ENCODE results near the gene CNTNAP2.

The CNTNAP2 gene

GRCh38 chr7:147885869-147886268 is 1769.3 kb downstream of the CNTNAP2 start:
- Histone ChIP-seq H3K36me3 (ENCODE audit: control insufficient read depth, insufficient read depth, low read length) (no peaks in the 10 kb centered on the region), H3K27ac (ENCODE audit: insufficient read depth, low read depth, low read length, poor library complexity, severe bottlenecking) (no peak overlapping the region), H3K27me3 (ENCODE audit: control insufficient read depth, insufficient read depth, low read length, poor library complexity, severe bottlenecking) (no peaks in the 10 kb centered on the region), H3K4me1 (ENCODE audit: control insufficient read depth, insufficient read depth, low read length) (no peaks in the 10 kb centered on the region), H3K4me3 (ENCODE audit: insufficient read depth, low read depth, low read length) (no peak overlapping the region), H3K9me3 (ENCODE audit: control insufficient read depth, low read length) (no peaks in the 10 kb centered on the region)
- WGBS, 2 experiments = 87 to 88% methylated on average over 5 of the region's 5 CpGs

GRCh38 chr7:147894271-147894670 is 1777.7 kb downstream of the CNTNAP2 start:
- WGBS, 2 experiments = 29 to 33% methylated on average over 4 of the region's 4 CpGs
- Histone ChIP-seq H3K27me3 (ENCODE audit: control insufficient read depth, insufficient read depth, low read length, poor library complexity, severe bottlenecking) (no peaks in the 10 kb centered on the region), H3K36me3 (ENCODE audit: control insufficient read depth, insufficient read depth, low read length) (no peaks in the 10 kb centered on the region), H3K4me1 (ENCODE audit: control insufficient read depth, insufficient read depth, low read length) (no peaks in the 10 kb centered on the region), H3K9me3 (ENCODE audit: control insufficient read depth, low read length) (no peaks in the 10 kb centered on the region), H3K4me3 (ENCODE audit: insufficient read depth, low read depth, low read length) (no peak overlapping the region), H3K27ac (ENCODE audit: insufficient read depth, low read depth, low read length, poor library complexity, severe bottlenecking) (no peak overlapping the region)

GRCh38 chr7:147896121-147896520 is 1779.5 kb downstream of the CNTNAP2 start:
- no peaks in the 10 kb centered on the region for H3K36me3 ChIP-seq (ENCODE audit: control insufficient read depth, insufficient read depth, low read length)
- WGBS, 2 experiments = 94 to 96% methylated on average over 7 of the region's 7 CpGs
- no peak overlapping the region for H3K4me3 ChIP-seq (ENCODE audit: insufficient read depth, low read depth, low read length)
- no peak overlapping the region for H3K27ac ChIP-seq (ENCODE audit: insufficient read depth, low read depth, low read length, poor library complexity, severe bottlenecking)
- no peaks in the 10 kb centered on the region for H3K9me3 ChIP-seq (ENCODE audit: control insufficient read depth, low read length)
- no peaks in the 10 kb centered on the region for H3K4me1 ChIP-seq (ENCODE audit: control insufficient read depth, insufficient read depth, low read length)
- no peaks in the 10 kb centered on the region for H3K27me3 ChIP-seq (ENCODE audit: control insufficient read depth, insufficient read depth, low read length, poor library complexity, severe bottlenecking)

- H3K4me1 ChIP-seq (ENCODE audit: control insufficient read depth, insufficient read depth, low read length) = peaks cover 10% of the 10 kb centered on the region
- no peaks in the 10 kb centered on the region for H3K9me3 ChIP-seq (ENCODE audit: control insufficient read depth, low read length)
- H3K27me3 ChIP-seq (ENCODE audit: control insufficient read depth, insufficient read depth, low read length, poor library complexity, severe bottlenecking) = no peaks in the 10 kb centered on the region
- 75 to 77% methylated on average over 13 of the region's 13 CpGs for WGBS, 2 experiments
- peak overlapping the region; percentile 21 for H3K27ac ChIP-seq (ENCODE audit: insufficient read depth, low read depth, low read length, poor library complexity, severe bottlenecking)
- no peaks in the 10 kb centered on the region for H3K36me3 ChIP-seq (ENCODE audit: control insufficient read depth, insufficient read depth, low read length)
- H3K4me3 ChIP-seq (ENCODE audit: insufficient read depth, low read depth, low read length) = no peak overlapping the region
Observed at GRCh38 chr7:147903536-147904218, 1787.1 kb downstream of the CNTNAP2 start.

GRCh38 chr7:147904219-147904576 is 1787.6 kb downstream of the CNTNAP2 start:
- Histone ChIP-seq H3K36me3 (ENCODE audit: control insufficient read depth, insufficient read depth, low read length) (no peaks in the 10 kb centered on the region), H3K9me3 (ENCODE audit: control insufficient read depth, low read length) (no peaks in the 10 kb centered on the region), H3K4me1 (ENCODE audit: control insufficient read depth, insufficient read depth, low read length) (peaks cover 10% of the 10 kb centered on the region), H3K27me3 (ENCODE audit: control insufficient read depth, insufficient read depth, low read length, poor library complexity, severe bottlenecking) (no peaks in the 10 kb centered on the region), H3K27ac (ENCODE audit: insufficient read depth, low read depth, low read length, poor library complexity, severe bottlenecking) (peak overlapping the region; percentile 21), H3K4me3 (ENCODE audit: insufficient read depth, low read depth, low read length) (no peak overlapping the region)
- 55 to 56% methylated on average over 3 of the region's 3 CpGs for WGBS, 2 experiments

- H3K4me1 ChIP-seq (ENCODE audit: control insufficient read depth, insufficient read depth, low read length) = no peaks in the 10 kb centered on the region
- no peaks in the 10 kb centered on the region for H3K36me3 ChIP-seq (ENCODE audit: control insufficient read depth, insufficient read depth, low read length)
- no peaks in the 10 kb centered on the region for H3K9me3 ChIP-seq (ENCODE audit: control insufficient read depth, low read length)
- H3K27me3 ChIP-seq (ENCODE audit: control insufficient read depth, insufficient read depth, low read length, poor library complexity, severe bottlenecking) = no peaks in the 10 kb centered on the region
- no peak overlapping the region for H3K27ac ChIP-seq (ENCODE audit: insufficient read depth, low read depth, low read length, poor library complexity, severe bottlenecking)
- H3K4me3 ChIP-seq (ENCODE audit: insufficient read depth, low read depth, low read length) = no peak overlapping the region
- WGBS, 2 experiments = 73 to 81% methylated on average over 8 of the region's 10 CpGs
Observed at GRCh38 chr7:147909431-147910148, 1793.0 kb downstream of the CNTNAP2 start.

- no peaks in the 10 kb centered on the region for H3K9me3 ChIP-seq (ENCODE audit: control insufficient read depth, low read length)
- WGBS, 2 experiments = 68 to 71% methylated on average over 2 to 3 of the region's 3 CpGs
Observed at GRCh38 chr7:147911201-147911601, 1794.6 kb downstream of the CNTNAP2 start.

GRCh38 chr7:147912291-147912690 is 1795.7 kb downstream of the CNTNAP2 start:
- Histone ChIP-seq H3K4me1 (ENCODE audit: control insufficient read depth, insufficient read depth, low read length) (no peaks in the 10 kb centered on the region), H3K27me3 (ENCODE audit: control insufficient read depth, insufficient read depth, low read length, poor library complexity, severe bottlenecking) (no peaks in the 10 kb centered on the region), H3K27ac (ENCODE audit: insufficient read depth, low read depth, low read length, poor library complexity, severe bottlenecking) (no peak overlapping the region), H3K9me3 (ENCODE audit: control insufficient read depth, low read length) (no peaks in the 10 kb centered on the region), H3K4me3 (ENCODE audit: insufficient read depth, low read depth, low read length) (no peak overlapping the region), H3K36me3 (ENCODE audit: control insufficient read depth, insufficient read depth, low read length) (no peaks in the 10 kb centered on the region)
- 84 to 97% methylated on average over 2 of the region's 2 CpGs for WGBS, 2 experiments

More at GRCh38 chr7:147911201-147911601, 1794.6 kb downstream of the CNTNAP2 start:
- H3K27me3 ChIP-seq (ENCODE audit: control insufficient read depth, insufficient read depth, low read length, poor library complexity, severe bottlenecking) = no peaks in the 10 kb centered on the region
- no peak overlapping the region for H3K4me3 ChIP-seq (ENCODE audit: insufficient read depth, low read depth, low read length)
- H3K36me3 ChIP-seq (ENCODE audit: control insufficient read depth, insufficient read depth, low read length) = no peaks in the 10 kb centered on the region
- H3K27ac ChIP-seq (ENCODE audit: insufficient read depth, low read depth, low read length, poor library complexity, severe bottlenecking) = no peak overlapping the region
- no peaks in the 10 kb centered on the region for H3K4me1 ChIP-seq (ENCODE audit: control insufficient read depth, insufficient read depth, low read length)

GRCh38 chr7:147912946-147913638 is 1796.5 kb downstream of the CNTNAP2 start:
- WGBS, 2 experiments = 95 to 98% methylated on average over 2 of the region's 2 CpGs
- Histone ChIP-seq H3K9me3 (ENCODE audit: control insufficient read depth, low read length) (no peaks in the 10 kb centered on the region), H3K27me3 (ENCODE audit: control insufficient read depth, insufficient read depth, low read length, poor library complexity, severe bottlenecking) (no peaks in the 10 kb centered on the region), H3K36me3 (ENCODE audit: control insufficient read depth, insufficient read depth, low read length) (no peaks in the 10 kb centered on the region), H3K27ac (ENCODE audit: insufficient read depth, low read depth, low read length, poor library complexity, severe bottlenecking) (no peak overlapping the region), H3K4me1 (ENCODE audit: control insufficient read depth, insufficient read depth, low read length) (no peaks in the 10 kb centered on the region), H3K4me3 (ENCODE audit: insufficient read depth, low read depth, low read length) (no peak overlapping the region)

- Histone ChIP-seq H3K4me1 (ENCODE audit: control insufficient read depth, insufficient read depth, low read length) (no peaks in the 10 kb centered on the region), H3K4me3 (ENCODE audit: insufficient read depth, low read depth, low read length) (no peak overlapping the region), H3K36me3 (ENCODE audit: control insufficient read depth, insufficient read depth, low read length) (no peaks in the 10 kb centered on the region), H3K27ac (ENCODE audit: insufficient read depth, low read depth, low read length, poor library complexity, severe bottlenecking) (no peak overlapping the region), H3K9me3 (ENCODE audit: control insufficient read depth, low read length) (no peaks in the 10 kb centered on the region), H3K27me3 (ENCODE audit: control insufficient read depth, insufficient read depth, low read length, poor library complexity, severe bottlenecking) (no peaks in the 10 kb centered on the region)
- 55 to 58% methylated on average over 4 of the region's 4 CpGs for WGBS, 2 experiments
Observed at GRCh38 chr7:147915781-147916180, 1799.2 kb downstream of the CNTNAP2 start.

All from ectodermal cell (in vitro differentiated cells).